HG03575 (cell line): ENCODE measurements around the gene ATP8A2.

Experiments used
- ATAC-seq: cut with Tn5 transposase; IDR thresholded peaks from one replicate; pipeline ENCODE4 v1.9.1; 2021; ENCODE audit not compliant: unreplicated experiment, insufficient number of reproducible peaks, low FRiP score; ENCODE audit errors: extremely low read depth

Gene ATP8A2

DNA sequence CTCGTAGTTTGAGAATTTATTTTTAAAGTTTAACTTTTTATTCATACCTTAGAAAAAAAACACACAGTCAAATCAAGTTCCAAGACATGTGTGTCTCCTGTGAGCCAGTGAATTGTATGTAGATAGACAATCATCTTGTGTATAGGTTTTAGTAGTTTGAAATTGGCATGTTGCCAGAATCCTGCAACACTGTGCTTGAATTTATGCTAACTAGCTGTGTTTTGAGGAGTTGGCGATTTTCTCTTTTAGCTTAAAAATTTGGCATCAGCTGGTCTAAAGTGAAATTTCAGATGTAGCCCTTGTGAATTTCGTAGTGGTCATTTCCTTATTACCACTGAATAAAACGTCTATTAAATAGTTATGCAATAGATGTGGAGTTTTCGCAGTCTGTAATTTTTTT is 213.2 kb downstream of the ATP8A2 start:
- no peak for ATAC-seq

DNA sequence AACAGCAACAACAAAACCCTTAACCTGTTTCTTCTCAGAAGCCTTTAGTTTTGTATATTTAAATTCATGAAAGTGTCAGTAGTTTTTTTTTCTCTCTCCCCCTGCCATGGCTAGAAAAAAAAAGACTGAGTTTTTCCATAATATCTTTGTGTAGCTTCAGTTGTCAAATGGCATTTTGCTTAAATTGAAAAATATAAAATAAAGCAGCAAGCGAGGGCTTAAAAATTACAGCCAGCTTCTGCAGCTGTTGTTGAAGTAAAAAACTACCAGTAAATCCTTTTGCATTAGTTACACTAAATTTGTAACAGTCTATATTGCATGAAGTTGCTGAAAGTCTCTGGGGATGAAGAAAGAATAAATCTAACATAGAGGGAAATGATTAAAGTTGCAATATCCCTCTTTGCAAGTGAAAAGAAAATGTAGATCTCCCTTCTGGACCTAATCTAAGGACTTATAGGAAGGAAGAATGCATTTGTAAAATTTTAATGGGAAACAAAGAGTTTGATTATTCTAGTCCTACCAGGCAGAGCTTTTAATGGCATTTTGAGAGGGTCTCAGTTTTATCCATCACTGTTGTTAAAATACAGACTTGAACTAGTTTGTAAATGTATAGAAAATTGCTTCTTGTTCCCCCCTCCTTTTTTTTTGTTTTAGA is 215.7 kb downstream of the ATP8A2 start:
- ATAC-seq = no peak

DNA sequence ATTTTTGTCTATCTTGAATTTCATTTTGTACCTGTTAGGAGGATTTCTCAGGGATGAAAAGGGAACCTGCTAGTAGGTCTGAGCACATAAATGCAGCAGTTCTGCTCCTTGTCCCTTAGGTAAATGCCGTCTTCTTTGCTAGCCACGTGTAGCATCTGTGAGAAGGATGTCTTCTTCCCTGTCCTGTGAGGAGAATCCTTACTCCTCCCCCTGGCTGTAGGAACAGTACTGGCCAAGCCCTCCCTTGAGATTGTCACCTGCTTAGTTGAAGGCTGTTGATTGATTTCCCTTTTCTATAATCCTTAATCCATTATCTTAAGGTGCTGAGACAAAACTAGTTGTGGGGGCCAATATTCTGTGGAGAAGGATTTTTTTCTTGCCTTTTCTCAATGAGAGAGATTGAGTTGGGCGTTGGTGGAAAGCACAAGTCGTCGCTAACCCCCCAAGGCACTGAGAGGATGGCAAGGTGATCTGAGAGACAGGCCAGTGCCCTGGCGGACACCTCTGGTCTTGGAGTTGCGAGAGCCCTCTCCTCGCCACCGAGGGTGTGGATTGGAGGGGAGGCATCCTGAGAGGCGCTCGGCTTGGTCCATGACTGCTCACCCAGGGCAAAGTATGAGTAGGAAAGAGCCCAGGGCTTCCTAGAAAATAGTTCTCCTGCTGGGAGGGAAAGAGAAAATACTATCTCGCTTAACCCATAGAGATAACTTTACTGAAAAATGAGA is 216.7 kb downstream of the ATP8A2 start:
- ATAC-seq = no peak

DNA sequence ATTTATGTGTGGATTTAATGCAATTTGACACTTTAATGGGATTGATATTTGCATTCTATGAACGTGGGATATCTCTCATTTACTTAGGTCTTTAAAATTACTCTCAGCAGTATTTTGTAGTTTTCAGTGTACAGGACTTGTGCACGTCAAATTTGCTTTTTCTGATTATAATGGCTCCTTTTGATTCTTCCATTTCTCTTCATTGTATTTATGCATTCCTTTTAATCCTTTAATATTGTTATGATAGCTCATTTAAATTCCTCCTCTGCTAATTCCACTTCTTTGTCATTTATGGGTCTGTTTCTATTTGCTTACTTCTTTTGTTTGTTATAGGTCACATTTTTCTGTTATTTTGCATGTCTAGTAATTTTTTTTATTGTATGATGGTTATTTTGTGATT is 226.6 kb downstream of the ATP8A2 start:
- no peak for ATAC-seq

DNA sequence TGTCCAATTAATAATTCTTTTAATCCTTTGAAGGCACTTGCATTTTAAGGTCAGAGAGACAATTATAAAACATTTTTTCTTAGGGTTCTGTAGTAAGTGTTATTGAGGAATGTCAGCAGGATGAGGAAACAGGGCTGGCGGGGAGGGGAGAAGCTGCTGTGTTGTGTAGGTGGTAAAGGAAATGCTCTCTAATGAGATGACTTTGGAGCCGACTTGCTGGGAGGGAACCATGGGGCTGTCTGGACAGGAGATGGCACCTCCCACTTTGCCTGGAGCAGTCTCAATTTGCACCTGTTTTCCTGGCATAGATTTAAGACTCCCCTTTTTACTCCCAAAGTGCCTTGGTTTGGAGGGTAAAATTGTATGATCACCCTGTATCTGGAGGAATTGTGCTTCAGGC is 230.4 kb downstream of the ATP8A2 start:
- ATAC-seq = no peak

DNA sequence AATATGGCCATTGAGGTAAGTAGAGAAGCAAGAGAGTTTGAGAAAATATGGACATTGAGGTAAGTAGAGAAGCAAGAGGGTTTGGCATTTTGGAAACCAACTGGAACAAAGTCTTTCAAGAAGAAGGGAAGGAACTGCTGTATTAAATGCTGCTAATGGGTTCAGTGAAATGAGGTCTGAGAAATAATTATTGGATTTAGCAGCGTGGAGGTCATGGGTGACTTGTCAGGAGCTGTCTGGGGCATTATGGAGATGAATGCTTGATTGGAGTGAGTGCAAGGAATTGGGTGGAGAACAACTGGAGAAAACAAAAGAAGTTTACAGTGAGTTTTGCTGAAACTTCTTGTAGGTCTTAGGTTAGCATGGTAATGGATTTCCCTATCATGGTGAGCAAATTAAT is 232.3 kb downstream of the ATP8A2 start:
- no peak for ATAC-seq

DNA sequence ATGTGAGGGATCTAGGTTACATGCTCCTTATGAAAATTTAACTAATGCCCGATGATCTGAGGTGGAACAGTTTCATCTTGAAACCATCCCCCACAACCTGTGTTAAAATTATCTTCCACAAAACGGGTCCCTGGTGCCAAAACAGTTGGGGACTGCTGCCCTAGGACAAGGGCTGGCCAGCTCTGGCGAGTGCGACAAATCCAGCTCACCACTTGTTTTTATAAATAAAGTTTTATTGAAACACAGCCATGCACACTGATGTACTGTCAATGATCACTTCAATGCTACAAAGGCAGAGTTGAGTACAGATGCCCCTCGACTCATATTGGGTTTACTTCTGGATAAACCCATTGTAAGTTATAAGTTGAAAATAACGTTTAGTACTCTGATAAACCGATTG is 235.3 kb downstream of the ATP8A2 start:
- no peak for ATAC-seq

DNA sequence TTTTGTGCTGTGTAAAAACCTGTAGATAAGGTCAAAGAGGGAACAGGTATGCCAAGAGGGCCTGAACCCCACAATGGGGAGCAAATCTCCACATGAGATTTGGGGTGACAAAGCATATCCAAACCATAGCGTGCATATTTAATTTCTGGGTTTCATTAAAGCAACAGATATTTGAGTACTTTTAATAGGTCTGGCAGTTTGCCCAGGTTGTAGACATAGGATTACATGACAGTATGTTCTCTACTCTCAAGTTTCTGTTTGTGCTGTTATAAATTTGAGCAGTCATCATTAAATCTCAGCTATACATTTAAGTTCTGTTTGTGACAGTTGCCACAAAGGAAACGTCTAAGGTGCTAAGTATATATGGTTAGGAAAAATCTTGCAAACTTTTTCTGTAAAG is 236.4 kb downstream of the ATP8A2 start:
- ATAC-seq = no peak

DNA sequence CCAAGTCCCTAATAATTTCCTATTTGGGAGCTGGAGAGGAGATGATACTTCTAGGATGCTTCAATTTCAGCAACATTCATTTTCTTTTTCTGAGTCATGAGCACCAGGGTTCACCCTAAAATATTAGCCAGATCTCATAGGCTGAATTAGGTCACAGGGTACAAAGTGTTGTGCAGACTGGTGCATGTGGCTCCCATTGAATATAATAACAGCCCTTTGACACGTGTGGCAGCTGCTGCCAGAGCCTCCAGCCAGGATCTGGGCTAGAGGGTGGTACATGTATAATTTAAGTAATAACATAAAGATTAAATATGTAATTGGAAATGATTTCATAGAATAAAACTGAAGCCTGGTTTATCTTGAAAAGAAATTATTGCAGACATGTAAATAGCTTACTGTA is 244.9 kb downstream of the ATP8A2 start:
- ATAC-seq = no peak

DNA sequence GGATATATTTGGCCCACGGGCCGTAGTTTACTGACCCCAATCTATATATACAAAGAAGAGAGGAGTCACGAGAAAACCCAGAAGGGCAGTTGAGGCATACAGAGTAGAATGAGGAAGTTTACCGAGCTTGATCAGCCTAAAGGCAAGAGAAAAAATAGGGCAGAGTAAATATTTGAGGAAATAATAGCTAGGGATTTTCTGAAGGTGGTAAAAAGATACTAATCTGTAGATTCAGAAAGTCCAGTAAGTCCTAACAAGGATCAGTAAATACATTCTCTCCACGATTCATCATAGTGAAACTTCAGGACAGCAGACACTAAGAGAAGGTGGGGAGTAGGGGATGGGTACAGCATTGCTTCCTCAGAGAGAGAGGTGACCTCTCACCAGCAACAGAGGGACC is 248.1 kb downstream of the ATP8A2 start:
- ATAC-seq = no peak

DNA sequence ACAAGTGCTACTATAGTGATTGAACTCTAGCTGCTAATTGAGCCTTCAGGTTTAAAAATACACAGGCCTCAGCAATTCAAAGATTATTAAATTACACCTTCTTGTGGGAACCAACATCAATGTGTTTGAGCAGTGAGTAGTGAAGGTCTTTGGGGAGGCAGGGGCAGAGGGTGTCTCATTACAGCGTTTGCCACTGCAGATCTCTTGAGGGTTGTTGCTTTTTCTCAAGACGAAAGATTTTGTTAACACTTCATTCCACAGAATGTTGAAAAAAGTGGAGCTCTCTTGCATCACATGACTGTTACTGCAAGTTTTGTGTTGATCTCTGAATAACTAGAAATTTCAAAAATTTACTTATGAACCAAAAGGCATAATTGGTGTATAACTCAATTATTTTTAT is 253.6 kb downstream of the ATP8A2 start:
- ATAC-seq = no peak

DNA sequence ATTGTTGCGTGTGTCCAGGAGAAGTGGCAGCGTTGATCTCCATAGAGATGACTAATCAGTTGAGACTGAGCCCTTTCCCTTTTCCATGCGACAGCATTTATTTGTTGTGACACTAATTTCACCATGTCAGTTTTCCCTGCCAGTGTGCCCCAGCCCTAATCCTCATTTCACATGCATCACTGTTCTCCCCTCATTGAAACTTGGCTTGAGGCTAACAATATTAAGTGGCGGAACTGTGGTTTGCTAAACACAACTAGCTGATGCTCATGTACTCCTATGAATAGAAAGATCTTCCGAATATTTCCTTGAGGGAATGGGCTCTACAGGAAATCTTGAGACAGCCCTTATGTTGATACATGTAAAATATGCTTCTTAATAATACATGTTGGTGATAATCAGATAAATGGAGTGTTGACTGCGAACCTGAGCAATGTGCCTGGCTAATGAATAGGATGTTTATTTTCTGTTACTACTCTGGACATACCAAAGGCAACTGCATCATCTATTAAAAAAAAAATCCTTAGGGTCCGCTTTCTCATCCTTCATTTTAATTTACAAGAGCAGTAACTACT is 258.6 kb downstream of the ATP8A2 start:
- ATAC-seq = no peak

DNA sequence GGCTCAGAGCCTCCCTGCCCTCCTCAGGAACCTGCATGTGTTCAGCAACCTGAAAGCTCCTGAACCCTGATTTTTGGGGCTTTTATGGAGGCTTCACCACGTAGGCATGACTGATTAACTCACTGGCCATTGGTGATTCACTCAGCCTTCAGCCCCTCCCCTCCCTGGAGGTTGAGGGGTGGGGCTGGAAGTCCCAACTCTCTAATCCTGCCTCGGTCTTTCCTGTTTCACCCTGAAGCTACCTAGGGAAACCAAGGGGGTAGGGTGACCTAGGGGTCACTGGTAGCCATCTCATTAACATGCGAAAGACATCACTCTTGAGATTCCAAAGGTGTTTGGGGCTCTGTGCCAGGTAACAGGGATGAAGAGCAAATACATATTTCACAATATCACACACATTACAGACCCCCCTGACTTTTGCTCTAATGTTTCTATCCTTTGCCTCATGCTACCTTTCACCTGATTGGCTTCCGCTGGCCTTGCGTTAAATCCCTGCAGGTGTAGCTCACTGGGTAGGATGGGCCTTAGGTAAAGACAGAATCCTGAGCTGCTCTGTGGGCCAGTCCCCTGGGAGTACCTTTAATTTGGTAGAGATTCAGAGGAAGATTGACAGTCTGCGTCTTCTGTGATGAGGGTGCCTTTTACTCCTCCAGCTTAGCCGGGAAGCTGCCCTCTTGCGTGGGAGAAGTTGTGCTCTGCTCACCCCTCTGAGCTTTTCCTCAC is 260.6 kb downstream of the ATP8A2 start:
- ATAC-seq = no peak

DNA sequence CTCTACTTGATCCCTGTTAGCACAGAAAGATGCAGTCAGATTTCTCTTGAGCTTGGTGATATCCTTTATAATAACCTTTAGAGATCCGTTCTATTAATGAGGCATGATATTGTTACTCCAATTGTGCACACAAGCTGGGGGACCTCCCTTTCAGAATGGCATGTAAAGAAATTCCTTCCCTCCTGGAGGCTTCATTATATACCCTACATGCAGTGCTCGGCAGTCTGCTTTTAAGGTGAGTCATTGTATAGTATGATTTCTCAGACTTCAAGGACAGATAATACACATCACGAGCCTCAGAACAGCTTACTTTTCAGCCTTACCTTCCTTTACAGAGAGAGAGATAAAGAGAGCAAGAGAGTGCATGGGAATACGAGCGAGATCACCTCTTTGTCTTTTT is 261.3 kb downstream of the ATP8A2 start:
- no peak for ATAC-seq

DNA sequence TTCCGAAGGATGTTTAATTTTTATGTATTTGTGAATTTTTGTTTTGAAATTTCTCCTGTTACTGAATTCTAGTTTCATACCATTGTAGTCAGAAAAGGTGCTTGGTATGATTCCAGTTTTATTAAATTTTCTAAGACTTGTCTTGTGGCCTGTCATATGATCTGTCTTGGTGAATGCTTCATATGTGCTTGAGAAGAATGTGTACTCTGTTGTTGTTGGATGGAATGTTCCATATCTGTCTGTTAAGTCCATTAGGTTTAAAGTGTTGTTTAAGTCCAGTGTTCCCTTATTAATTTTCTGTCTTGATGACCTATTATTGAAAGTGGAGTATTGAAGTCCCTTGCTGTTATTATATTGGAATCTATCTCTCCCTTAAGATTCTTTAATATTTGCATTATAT is 273.9 kb downstream of the ATP8A2 start:
- no peak for ATAC-seq

DNA sequence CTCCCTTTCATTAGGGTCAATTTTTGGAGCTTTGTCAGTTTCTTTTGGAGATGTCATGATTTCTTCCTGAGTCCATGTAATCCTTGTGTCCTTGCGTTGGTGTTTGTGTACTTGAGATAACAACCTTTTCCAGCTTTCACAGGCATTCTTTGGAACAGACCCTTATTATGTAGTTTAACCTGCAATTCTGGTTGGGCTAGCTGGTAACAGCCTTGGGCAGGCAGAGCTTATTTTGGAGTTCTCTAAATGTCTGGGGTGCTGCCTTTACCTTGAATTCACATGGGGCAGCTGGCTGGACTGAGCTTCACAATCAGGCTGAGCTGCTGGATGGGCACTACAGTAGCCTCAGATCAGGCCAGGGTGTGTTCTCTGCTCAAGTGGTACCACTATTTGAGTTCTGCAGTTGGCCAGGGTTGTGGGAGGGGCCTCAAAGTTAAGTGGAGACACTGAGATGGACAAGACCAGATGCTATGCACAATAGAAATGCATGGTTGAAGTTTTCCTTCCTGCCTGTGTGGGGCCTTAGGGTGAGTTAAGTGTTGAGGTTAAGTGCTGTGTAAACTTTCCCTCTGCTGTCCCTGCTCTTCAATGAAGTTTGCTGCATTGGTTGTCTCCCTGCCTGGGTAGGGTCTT is 277.3 kb downstream of the ATP8A2 start:
- no peak for ATAC-seq

DNA sequence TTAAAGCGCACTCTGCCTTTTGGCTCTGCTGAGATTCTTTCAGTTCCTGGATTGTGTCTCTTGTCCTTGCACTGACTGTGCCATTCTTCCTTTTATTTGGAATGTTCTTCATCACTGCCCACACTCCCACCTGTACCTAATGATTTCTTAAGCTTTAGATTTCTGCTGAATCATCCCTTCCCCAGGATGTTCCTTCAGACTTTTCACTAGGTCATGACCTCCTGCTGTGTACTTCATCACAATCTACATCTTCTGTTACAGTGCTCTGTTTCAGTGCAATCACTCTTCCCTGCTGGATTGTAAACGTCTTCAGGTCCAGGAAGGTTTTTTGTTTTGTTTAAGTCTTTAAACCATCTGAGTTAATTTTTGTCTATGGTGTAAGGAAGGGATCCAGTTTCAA is 281.0 kb downstream of the ATP8A2 start:
- ATAC-seq = no peak

DNA sequence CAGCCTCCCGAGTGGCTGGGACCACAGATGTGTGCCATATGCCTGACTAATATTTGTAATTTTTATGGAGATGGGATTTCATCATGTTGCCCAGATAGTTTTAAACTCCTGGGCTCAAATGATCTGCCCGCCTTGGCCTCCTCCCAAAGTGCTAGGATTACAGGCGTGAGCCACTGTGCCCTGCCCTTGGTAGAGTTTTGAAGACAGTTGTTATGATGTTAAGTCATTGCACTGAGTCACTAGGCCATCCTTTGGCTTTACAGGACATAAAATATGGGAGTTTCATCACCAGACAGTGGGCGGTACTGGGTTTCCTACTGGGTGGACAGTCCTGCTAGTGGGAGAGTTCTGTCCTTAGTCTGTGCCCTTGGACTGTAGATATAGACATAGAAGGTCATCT is 282.5 kb downstream of the ATP8A2 start:
- ATAC-seq = no peak

DNA sequence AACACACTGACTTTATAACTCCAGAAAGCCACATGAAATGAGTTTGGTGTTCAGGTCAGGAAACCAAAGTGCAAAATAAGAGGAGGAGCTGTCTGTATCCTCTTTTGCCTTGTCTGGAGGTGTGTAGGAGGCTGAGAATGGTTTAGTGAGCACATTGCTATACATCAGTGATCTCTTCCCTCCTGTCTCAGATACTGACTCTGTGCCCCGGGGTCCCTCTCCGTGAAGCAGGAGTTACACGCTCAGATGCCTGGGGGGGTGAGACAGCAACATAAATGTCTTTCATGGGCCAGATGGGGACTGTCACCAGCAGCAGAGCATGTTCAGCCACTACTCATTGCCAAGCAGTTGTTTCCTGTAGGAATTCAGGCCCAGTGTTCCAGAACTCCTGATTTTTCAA is 285.4 kb downstream of the ATP8A2 start:
- ATAC-seq = no peak
